Liver (tissue), 9 donors: ENCODE measurements around the gene OR5K2. TPM values are rescaled to one million over a fixed set of nuclear protein-coding genes. Genes with fewer than 3 reads are reported as not detected.

Experiments
- DNase-seq: peaks from one replicate; pipeline ENCODE4 v3.0.0-alpha.2; 2017; ENCODE audit warnings: low spot score
- H3K27ac ChIP-seq, 2 donors: one replicate each; pipeline ENCODE4 v1.7.0; 2013; ENCODE audit warnings: inconsistent platforms in 2 of 2, low read length in 2 of 2, control low read depth in 1 of 2, low read depth in 1 of 2, mild to moderate bottlenecking in 1 of 2
- H3K27me3 ChIP-seq, 4 donors: one replicate each; pipeline versions ENCODE4 v1.6.1 to v1.7.0; 2013; ENCODE audit warnings: low read length in 3 of 4, inconsistent platforms in 1 of 4, mild to moderate bottlenecking in 1 of 4, moderate library complexity in 1 of 4; ENCODE audit not compliant: control insufficient read depth in 4 of 4, insufficient read depth in 4 of 4
- H3K36me3 ChIP-seq, 4 donors: one replicate each; pipeline versions ENCODE4 v1.6.1 to v1.7.0; 2013; ENCODE audit warnings: low read length in 3 of 4, mild to moderate bottlenecking in 3 of 4, low read depth in 1 of 4, moderate library complexity in 1 of 4; ENCODE audit not compliant: control insufficient read depth in 4 of 4, insufficient read depth in 3 of 4
- H3K4me1 ChIP-seq, 4 donors: one replicate each; pipeline versions ENCODE4 v1.6.1 to v1.7.0; 2013; ENCODE audit warnings: low read length in 3 of 4, mild to moderate bottlenecking in 3 of 4, moderate library complexity in 1 of 4; ENCODE audit not compliant: control insufficient read depth in 4 of 4, insufficient read depth in 4 of 4
- H3K4me3 ChIP-seq, 3 donors: one replicate each; pipeline versions ENCODE4 v1.6.1 to v1.7.0; 2013; ENCODE audit warnings: low read length in 3 of 3, control low read depth in 1 of 3, low read depth in 1 of 3, mild to moderate bottlenecking in 1 of 3
- H3K9ac ChIP-seq, 2 donors: one replicate each; pipeline ENCODE4 v1.7.0; 2013; ENCODE audit warnings: low read length in 2 of 2, mild to moderate bottlenecking in 2 of 2, moderate library complexity in 2 of 2, control low read depth in 1 of 2, low read depth in 1 of 2
- H3K9me3 ChIP-seq, 4 donors: one replicate each; pipeline versions ENCODE4 v1.6.1 to v1.7.0; 2013; ENCODE audit warnings: low read length in 3 of 4; ENCODE audit not compliant: control insufficient read depth in 4 of 4
- EGR1 ChIP-seq, 2 donors: IDR thresholded peaks; 2 replicates each; pipeline ENCODE4 v1.6.1; 2016 to 2018; ENCODE audit warnings: antibody characterized with exemption in 2 of 2, low read depth in 2 of 2
- FOXA1 ChIP-seq: IDR thresholded peaks from 2 replicates; pipeline ENCODE4 v1.6.1; 2016; ENCODE audit warnings: antibody characterized with exemption
- GABPA ChIP-seq, 2 donors: IDR thresholded peaks in 1 of 2; conservative IDR thresholded peaks in 1 of 2; 2 replicates each; pipeline ENCODE4 v1.6.1; 2016; ENCODE audit warnings: antibody characterized with exemption in 2 of 2, mild to moderate bottlenecking in 1 of 2, moderate library complexity in 1 of 2
- HNF4A ChIP-seq, 2 donors: conservative IDR thresholded peaks; 2 replicates each; pipeline ENCODE4 v1.6.1; 2016; ENCODE audit warnings: antibody characterized with exemption in 2 of 2, mild to moderate bottlenecking in 2 of 2
- HNF4G ChIP-seq: IDR thresholded peaks from 2 replicates; pipeline ENCODE4 v1.6.1; 2016; ENCODE audit warnings: antibody characterized with exemption
- JUND ChIP-seq, 2 donors: IDR thresholded peaks; 2 replicates each; pipeline ENCODE4 v1.6.1; 2016; ENCODE audit warnings: antibody characterized with exemption in 2 of 2
- NR2F2 ChIP-seq: IDR thresholded peaks from 2 replicates; pipeline ENCODE4 v1.6.1; 2016; ENCODE audit warnings: antibody characterized with exemption
- RAD21 ChIP-seq, 2 donors: IDR thresholded peaks; 2 replicates each; pipeline ENCODE4 v1.6.1; 2016; ENCODE audit warnings: antibody characterized with exemption in 2 of 2, mild to moderate bottlenecking in 2 of 2
- RXRA ChIP-seq, 2 donors: IDR thresholded peaks; 2 replicates each; pipeline ENCODE4 v1.6.1; 2017 to 2018; ENCODE audit warnings: antibody characterized with exemption in 2 of 2, mild to moderate bottlenecking in 1 of 2
- SP1 ChIP-seq: IDR thresholded peaks from 2 replicates; pipeline ENCODE4 v1.6.1; 2018; ENCODE audit warnings: antibody characterized with exemption, mild to moderate bottlenecking
- TAF1 ChIP-seq: conservative IDR thresholded peaks from 2 replicates; pipeline ENCODE4 v1.6.1; 2016; ENCODE audit warnings: antibody characterized with exemption, mild to moderate bottlenecking
- YY1 ChIP-seq: IDR thresholded peaks from 2 replicates; pipeline ENCODE4 v1.6.1; 2016; ENCODE audit warnings: antibody characterized with exemption, mild to moderate bottlenecking
- WGBS: extraction: QIAGEN DNeasy Blood & Tissue Kit; methylation state at CpG from one replicate; pipeline ENCODE4 v1.1.7; 2013; 5-methylcytosine and 5-hydroxymethylcytosine counted together
- polyA plus RNA-seq, 2 donors: library from polyadenylated mRNA; stranded (reverse) in 1 of 2; unstranded in 1 of 2; fragments of 200-250 nt in 1 of 2; fragments of >200 nt in 1 of 2; fragmentation: Nextera tagmentation in 1 of 2; extraction: Ambion mirVana in 1 of 2; gene quantifications; one replicate each; pipeline versions ENCODE4 v1.2.1 to v1.2.3, GENCODE V29; 2013 to 2015
- total RNA-seq, 2 donors: library from RNA; depleted of rRNA; stranded (reverse); fragments of >200 nt; gene quantifications; one replicate each; pipeline ENCODE4 v1.2.3, GENCODE V29; 2014
- TF ChIP-seq, protein P1 (sequence below): IDR thresholded peaks from 2 replicates; pipeline ENCODE4 v1.6.1; 2016; ENCODE audit warnings: antibody characterized with exemption
- TF ChIP-seq, protein P2 (sequence below): IDR thresholded peaks from 2 replicates; pipeline ENCODE4 v1.6.1; 2016; ENCODE audit warnings: antibody characterized with exemption
- TF ChIP-seq, protein P3 (sequence below): fragments of 150-350 bp; IDR thresholded peaks from 2 replicates; pipeline ENCODE4 v1.5.1; 2017; ENCODE audit warnings: improper control_type of control experiment, low read depth, low read length; ENCODE audit not compliant: missing input control
- TF ChIP-seq, protein P4 (sequence below): IDR thresholded peaks from 2 replicates; pipeline ENCODE4 v1.6.1; 2016; ENCODE audit warnings: antibody characterized with exemption, mild to moderate bottlenecking
- donor health status: healthy.
- donor health status: healthy.
- donor health status: healthy.
- donor health status: healthy.
- donor health status: healthy.

Gene OR5K2
- total and polyA plus RNA-seq, 4 donors = not detected

DNA sequence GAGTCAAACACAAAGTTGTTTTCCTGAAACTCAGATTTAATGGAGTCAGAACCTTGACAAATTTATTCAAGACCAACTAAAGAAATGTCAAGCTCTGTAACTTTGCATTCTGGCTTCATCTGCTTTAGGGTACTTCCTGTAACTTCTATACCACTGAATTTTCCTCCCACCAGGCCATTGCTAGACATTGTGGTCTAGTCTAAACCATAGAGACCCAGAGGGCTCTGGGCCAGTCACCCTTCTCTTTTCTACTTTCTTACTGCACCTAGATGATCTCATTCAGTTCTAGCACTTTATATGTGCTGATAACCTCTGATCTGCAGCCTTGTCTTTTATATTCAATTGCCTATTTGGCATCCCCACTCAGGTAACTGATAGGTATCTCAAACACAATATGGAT is 37.3 kb upstream of the OR5K2 start (continued):
- TF ChIP-seq GABPA (IDR thresholded peaks at IDR 0.05 in 1 of 2, conservative IDR thresholded peaks at IDR 0.05 in 1 of 2) = no peak
- TF ChIP-seq, protein P1, sequence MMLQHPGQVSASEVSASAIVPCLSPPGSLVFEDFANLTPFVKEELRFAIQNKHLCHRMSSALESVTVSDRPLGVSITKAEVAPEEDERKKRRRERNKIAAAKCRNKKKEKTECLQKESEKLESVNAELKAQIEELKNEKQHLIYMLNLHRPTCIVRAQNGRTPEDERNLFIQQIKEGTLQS = no peak
- no peak for TF ChIP-seq HNF4A (conservative IDR thresholded peaks at IDR 0.05)
- TF ChIP-seq JUND (IDR thresholded peaks at IDR 0.05) = no peak
- no peak for TF ChIP-seq NR2F2

DNA sequence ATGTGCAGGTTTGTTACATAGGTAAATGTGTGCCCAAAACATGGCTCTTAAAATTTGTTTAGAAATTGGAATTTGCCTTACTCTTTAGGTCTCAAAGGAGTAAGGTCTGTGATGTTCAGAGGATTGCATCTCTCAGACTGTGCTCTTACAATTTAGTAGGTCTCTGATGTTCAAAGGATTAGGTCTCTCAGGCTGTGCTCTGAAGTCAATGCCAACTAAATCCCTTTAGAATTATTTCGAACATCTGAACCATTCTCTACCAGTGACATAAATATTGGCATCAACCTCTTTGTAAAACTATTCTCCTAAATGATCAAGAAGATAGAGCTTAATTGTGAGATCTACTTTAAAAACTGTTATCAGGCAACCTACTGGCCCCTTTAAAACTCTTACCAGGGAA is 34.6 kb upstream of the OR5K2 start, which contains the start of gene OR5K1:
OR5K1 (plus strand) TSS at position 301 of the 400 bp plus-strand sequence. CDS start 6,376 bp downstream, outside the sequence.
- Histone ChIP-seq H3K27ac (no peak within 1 kb of the TSS), H3K4me1 (no peaks in the 10 kb centered on the region), H3K9ac (no peak within 1 kb of the TSS), H3K27me3 (no peaks in the 10 kb centered on the region), H3K36me3 (no peaks in the 10 kb centered on the region), H3K4me3 (no peak within 1 kb of the TSS), H3K9me3 (no peaks in the 10 kb centered on the region)
- TF ChIP-seq, protein P2, sequence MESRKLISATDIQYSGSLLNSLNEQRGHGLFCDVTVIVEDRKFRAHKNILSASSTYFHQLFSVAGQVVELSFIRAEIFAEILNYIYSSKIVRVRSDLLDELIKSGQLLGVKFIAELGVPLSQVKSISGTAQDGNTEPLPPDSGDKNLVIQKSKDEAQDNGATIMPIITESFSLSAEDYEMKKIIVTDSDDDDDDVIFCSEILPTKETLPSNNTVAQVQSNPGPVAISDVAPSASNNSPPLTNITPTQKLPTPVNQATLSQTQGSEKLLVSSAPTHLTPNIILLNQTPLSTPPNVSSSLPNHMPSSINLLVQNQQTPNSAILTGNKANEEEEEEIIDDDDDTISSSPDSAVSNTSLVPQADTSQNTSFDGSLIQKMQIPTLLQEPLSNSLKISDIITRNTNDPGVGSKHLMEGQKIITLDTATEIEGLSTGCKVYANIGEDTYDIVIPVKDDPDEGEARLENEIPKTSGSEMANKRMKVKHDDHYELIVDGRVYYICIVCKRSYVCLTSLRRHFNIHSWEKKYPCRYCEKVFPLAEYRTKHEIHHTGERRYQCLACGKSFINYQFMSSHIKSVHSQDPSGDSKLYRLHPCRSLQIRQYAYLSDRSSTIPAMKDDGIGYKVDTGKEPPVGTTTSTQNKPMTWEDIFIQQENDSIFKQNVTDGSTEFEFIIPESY = no peak
- TF ChIP-seq RXRA (IDR thresholded peaks at IDR 0.05) = no peak
- no peak for TF ChIP-seq HNF4G
- TF ChIP-seq RAD21 (IDR thresholded peaks at IDR 0.05) = no peak
- no peak for DNase-seq
- 65% methylated on average over 1 of the region's 1 CpG for WGBS

DNA sequence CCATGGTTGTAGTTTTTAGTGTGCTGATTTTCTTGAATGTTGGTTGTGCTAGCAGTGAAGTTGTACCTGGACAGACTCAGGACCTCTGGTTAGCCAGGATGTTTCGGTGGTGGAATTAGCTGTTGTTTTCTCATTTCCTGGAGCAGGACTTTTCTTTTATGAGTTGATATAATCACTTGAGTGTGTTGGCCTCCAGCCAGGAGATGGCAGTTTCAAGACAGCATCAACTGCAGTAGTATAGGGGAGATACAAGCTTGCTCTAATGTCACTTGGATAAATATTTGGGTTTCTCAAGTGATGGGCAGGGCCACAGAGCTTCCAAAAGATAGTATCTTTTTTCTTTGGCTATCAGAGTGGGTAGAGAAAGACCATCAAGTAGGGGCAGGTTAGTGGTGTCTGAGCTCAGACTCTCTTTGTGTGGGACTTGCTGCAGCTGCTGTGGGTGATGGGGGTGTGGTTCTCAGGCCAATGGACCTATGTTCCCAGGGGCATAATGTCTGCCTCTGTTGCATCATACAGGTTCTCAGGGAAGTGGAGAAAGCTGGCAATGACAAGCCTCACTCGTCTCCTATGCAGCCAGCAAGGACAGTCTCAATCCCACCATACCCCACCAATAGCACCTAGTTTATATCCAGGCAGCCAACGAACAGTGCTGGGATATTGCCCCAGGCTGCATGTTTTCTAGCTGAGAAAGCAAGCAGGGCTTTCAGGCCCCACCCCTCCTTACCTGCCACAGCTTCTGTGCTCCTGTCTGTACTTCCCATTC is 14.6 kb upstream of the OR5K2 start:
- Histone ChIP-seq H3K36me3 (no peaks in the 10 kb centered on the region), H3K4me3 (no peak overlapping the region), H3K27ac (no peak overlapping the region), H3K27me3 (peaks cover 0 to 6% (median 0%) of the 10 kb centered on the region in 4 donors), H3K9me3 (peaks cover 0 to 8% (median 2%) of the 10 kb centered on the region in 4 donors), H3K4me1 (no peaks in the 10 kb centered on the region), H3K9ac (no peak overlapping the region)
- TF ChIP-seq JUND (IDR thresholded peaks at IDR 0.05) (no peak), TAF1 (no peak), YY1 (no peak), NR2F2 (no peak), HNF4A (conservative IDR thresholded peaks at IDR 0.05) (no peak), FOXA1 (no peak), EGR1 (IDR thresholded peaks at IDR 0.05; ENCODE audit: low read depth in 2 of 2) (no peak), SP1 (no peak)
- TF ChIP-seq, protein P2 = no peak
- TF ChIP-seq, protein P3, sequence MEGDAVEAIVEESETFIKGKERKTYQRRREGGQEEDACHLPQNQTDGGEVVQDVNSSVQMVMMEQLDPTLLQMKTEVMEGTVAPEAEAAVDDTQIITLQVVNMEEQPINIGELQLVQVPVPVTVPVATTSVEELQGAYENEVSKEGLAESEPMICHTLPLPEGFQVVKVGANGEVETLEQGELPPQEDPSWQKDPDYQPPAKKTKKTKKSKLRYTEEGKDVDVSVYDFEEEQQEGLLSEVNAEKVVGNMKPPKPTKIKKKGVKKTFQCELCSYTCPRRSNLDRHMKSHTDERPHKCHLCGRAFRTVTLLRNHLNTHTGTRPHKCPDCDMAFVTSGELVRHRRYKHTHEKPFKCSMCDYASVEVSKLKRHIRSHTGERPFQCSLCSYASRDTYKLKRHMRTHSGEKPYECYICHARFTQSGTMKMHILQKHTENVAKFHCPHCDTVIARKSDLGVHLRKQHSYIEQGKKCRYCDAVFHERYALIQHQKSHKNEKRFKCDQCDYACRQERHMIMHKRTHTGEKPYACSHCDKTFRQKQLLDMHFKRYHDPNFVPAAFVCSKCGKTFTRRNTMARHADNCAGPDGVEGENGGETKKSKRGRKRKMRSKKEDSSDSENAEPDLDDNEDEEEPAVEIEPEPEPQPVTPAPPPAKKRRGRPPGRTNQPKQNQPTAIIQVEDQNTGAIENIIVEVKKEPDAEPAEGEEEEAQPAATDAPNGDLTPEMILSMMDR = no peak
- TF ChIP-seq, protein P4, sequence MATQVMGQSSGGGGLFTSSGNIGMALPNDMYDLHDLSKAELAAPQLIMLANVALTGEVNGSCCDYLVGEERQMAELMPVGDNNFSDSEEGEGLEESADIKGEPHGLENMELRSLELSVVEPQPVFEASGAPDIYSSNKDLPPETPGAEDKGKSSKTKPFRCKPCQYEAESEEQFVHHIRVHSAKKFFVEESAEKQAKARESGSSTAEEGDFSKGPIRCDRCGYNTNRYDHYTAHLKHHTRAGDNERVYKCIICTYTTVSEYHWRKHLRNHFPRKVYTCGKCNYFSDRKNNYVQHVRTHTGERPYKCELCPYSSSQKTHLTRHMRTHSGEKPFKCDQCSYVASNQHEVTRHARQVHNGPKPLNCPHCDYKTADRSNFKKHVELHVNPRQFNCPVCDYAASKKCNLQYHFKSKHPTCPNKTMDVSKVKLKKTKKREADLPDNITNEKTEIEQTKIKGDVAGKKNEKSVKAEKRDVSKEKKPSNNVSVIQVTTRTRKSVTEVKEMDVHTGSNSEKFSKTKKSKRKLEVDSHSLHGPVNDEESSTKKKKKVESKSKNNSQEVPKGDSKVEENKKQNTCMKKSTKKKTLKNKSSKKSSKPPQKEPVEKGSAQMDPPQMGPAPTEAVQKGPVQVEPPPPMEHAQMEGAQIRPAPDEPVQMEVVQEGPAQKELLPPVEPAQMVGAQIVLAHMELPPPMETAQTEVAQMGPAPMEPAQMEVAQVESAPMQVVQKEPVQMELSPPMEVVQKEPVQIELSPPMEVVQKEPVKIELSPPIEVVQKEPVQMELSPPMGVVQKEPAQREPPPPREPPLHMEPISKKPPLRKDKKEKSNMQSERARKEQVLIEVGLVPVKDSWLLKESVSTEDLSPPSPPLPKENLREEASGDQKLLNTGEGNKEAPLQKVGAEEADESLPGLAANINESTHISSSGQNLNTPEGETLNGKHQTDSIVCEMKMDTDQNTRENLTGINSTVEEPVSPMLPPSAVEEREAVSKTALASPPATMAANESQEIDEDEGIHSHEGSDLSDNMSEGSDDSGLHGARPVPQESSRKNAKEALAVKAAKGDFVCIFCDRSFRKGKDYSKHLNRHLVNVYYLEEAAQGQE = no peak
- TF ChIP-seq, protein P1 = no peak
- WGBS = 61% methylated on average over 3 of the region's 3 CpGs
- no peak for DNase-seq
